C4-2B (cell line): ENCODE results near the gene KAZN.

ENCODE experiments used
- CTCF ChIP-seq: fragments of 450-650 bp; conservative IDR thresholded peaks from 2 replicates; pipeline ENCODE4 v1.5.1; 2017; ENCODE audit warnings: mild to moderate bottlenecking
- ZFX ChIP-seq: fragments of 450-650 bp; IDR thresholded peaks from 2 replicates; pipeline ENCODE4 v1.6.1; 2017

DNA sequence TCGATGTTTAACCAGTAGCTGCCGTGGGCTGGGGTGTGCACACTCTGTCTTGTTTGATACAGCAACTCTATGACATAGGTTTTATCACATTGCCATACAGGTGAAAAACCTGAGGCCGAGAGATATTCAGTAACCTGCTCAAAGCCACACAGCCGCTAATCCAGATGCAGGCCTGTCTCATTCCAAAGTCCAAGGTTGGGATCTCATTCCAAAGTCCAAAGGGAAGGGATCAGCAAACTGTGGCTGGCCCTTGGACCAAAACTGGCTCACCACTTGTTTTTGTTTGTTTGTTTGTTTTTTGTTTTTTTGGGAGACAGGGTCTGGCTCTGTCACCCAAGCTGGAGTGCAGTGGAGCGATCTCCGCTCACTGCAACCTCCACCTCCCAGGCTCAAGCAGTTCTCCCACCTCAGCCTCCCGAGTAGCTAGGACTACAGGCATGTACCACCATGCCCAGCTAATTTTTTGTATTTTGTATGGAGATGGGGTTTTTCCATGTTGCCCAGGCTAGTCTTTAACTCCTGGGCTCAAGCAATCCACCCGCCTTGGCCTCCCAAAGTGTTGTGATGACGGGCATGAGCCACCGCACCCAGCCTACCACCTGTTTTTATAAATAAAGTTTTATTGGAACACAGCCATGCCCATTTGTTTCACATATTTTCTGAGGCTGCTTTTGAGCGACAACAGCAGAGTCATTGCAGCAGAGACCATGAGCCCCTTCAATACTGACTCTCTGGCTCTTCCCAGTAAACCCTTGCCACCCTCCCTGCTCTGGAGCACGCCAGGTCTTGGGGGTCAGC lies 391.6 kb downstream of the KAZN start:
- TF ChIP-seq CTCF (no peak), ZFX (no peak)
